ENCODE results near the gene TMTC2.

TMTC2 gene

GRCh38 chr12:82805812-82806497 lies 119.2 kb downstream of the TMTC2 start:
- TF ChIP-seq, protein P1, sequence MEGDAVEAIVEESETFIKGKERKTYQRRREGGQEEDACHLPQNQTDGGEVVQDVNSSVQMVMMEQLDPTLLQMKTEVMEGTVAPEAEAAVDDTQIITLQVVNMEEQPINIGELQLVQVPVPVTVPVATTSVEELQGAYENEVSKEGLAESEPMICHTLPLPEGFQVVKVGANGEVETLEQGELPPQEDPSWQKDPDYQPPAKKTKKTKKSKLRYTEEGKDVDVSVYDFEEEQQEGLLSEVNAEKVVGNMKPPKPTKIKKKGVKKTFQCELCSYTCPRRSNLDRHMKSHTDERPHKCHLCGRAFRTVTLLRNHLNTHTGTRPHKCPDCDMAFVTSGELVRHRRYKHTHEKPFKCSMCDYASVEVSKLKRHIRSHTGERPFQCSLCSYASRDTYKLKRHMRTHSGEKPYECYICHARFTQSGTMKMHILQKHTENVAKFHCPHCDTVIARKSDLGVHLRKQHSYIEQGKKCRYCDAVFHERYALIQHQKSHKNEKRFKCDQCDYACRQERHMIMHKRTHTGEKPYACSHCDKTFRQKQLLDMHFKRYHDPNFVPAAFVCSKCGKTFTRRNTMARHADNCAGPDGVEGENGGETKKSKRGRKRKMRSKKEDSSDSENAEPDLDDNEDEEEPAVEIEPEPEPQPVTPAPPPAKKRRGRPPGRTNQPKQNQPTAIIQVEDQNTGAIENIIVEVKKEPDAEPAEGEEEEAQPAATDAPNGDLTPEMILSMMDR (IDR thresholded peaks at IDR 0.05; ENCODE audit: control insufficient read depth, extremely low read depth, insufficient read depth), result no peak
- H3K4me3 ChIP-seq (ENCODE audit: low read depth, low read length), result no peak overlapping the region
- no peak for DNase-seq (ENCODE audit: low read depth)

DNA sequence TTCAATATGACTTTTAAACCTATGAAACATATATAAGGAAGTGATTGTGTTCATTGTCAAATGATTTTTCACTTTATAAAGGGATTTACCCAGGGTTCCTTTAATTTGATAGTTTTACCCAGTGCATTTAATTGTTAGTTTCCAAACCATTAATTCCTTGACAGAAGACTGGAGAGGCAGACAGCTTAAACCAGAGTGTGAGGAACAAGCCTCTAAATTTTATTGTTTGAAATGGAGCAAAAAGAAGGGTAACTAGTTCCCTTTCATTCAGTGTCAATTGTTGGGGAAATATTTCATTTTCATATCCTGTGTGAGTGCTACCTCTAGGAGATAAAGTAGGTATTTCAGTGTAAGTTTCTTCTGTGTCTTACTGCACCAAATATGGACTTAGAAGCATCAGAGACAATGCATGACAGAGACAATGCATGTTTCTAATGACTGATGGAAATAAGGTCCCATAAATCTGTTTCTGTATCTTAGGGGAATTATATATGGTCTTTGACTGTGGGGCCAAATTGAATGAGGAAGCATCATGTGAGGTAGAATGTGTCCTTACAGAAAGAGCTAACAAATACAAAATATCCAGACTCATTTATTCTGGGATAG lies 120.5 kb downstream of the TMTC2 start:
- H3K4me3 ChIP-seq (ENCODE audit: low read depth, low read length), result no peak overlapping the region
- no peak for DNase-seq (ENCODE audit: low read depth)
- TF ChIP-seq, protein P1 (IDR thresholded peaks at IDR 0.05; ENCODE audit: control insufficient read depth, extremely low read depth, insufficient read depth), result no peak

- H3K4me3 ChIP-seq (ENCODE audit: low read depth, low read length), result no peak overlapping the region
- TF ChIP-seq, protein P1 (IDR thresholded peaks at IDR 0.05; ENCODE audit: control insufficient read depth, extremely low read depth, insufficient read depth), result no peak
- no peak for DNase-seq (ENCODE audit: low read depth)
These were observed 123.9 kb downstream of the TMTC2 start for GRCh38 chr12:82810568-82810967.

- H3K4me3 ChIP-seq (ENCODE audit: low read depth, low read length), result no peak overlapping the region
- DNase-seq (ENCODE audit: low read depth), result no peak
- TF ChIP-seq, protein P1 (IDR thresholded peaks at IDR 0.05; ENCODE audit: control insufficient read depth, extremely low read depth, insufficient read depth), result no peak
These were observed 130.7 kb downstream of the TMTC2 start for GRCh38 chr12:82817368-82817767.

DNA sequence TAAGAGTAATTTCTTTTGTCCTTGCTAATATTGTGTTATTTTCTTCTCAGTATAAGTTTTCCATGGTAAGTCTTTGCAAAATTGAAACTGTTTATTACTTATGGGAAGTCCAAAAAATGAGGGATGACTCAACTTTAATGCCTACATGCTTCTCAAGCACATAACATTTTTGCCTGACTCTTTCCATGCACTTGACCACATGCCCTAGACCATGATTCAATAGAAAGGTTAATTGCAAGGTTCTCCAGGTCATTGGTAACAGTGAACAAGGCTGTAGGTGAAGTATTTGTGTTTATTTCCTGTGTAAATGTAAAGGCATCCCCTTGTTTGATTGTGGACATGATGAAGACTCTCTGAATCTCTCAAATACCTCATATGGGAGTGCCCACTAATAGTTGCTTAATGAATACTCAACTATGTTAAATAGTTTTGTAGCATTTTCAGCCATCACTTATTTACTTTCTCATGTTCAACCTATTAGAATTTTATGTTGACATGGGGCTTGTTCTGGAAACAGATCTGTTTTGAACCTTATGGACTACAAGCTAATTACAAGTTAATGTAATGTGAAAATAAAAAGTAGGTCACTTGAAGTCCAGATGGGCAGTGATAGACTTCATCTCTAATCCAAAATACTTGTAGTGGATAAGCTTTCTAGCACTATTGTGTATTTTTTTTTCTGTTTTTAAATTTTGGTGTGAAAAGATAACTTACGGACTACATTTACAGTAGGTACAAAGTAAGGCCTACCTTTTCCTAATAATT lies 131.7 kb downstream of the TMTC2 start:
- no peak for DNase-seq (ENCODE audit: low read depth)
- no peak overlapping the region for H3K4me3 ChIP-seq (ENCODE audit: low read depth, low read length)
- TF ChIP-seq, protein P1 (IDR thresholded peaks at IDR 0.05; ENCODE audit: control insufficient read depth, extremely low read depth, insufficient read depth), result no peak

- DNase-seq (ENCODE audit: low read depth), result no peak
- H3K4me3 ChIP-seq (ENCODE audit: low read depth, low read length), result no peak overlapping the region
- TF ChIP-seq, protein P1 (IDR thresholded peaks at IDR 0.05; ENCODE audit: control insufficient read depth, extremely low read depth, insufficient read depth), result no peak
These were observed 139.8 kb downstream of the TMTC2 start for GRCh38 chr12:82826505-82826904.
